HG03469 (cell line): ENCODE results near the gene ETS2.

Experiments used
- ATAC-seq: cut with Tn5 transposase; IDR thresholded peaks from one replicate; pipeline ENCODE4 v1.9.1; 2021; ENCODE audit warnings: mild to moderate bottlenecking, moderate library complexity, moderate number of reproducible peaks; ENCODE audit not compliant: unreplicated experiment

Gene ETS2

GRCh38 chr21:38805328-38806152 lies at the start of gene ETS2:
Gene ETS2, plus strand, starts transcription at chr21:38805929. Its CDS starts 4,106 bp downstream, at chr21:38810035.
- no peak for ATAC-seq

- no peak for ATAC-seq
These were observed 49.0 kb upstream of the ETS2 start for GRCh38 chr21:38756746-38757145.

GRCh38 chr21:38758501-38759214 lies 47.1 kb upstream of the ETS2 start:
- no peak for ATAC-seq

GRCh38 chr21:38759413-38759812 lies 46.3 kb upstream of the ETS2 start:
- no peak for ATAC-seq

- ATAC-seq: no peak
These were observed 45.5 kb upstream of the ETS2 start for GRCh38 chr21:38760017-38760761.

- ATAC-seq: no peak
These were observed 45.0 kb upstream of the ETS2 start for GRCh38 chr21:38760762-38761155.

GRCh38 chr21:38761531-38761930 lies 44.2 kb upstream of the ETS2 start:
- no peak for ATAC-seq

- ATAC-seq: no peak
These were observed 40.7 kb upstream of the ETS2 start for GRCh38 chr21:38765056-38765455.

- peak; percentile 89 for ATAC-seq
These were observed 38.6 kb upstream of the ETS2 start for GRCh38 chr21:38766987-38767722.

GRCh38 chr21:38768471-38769063 lies 37.2 kb upstream of the ETS2 start:
- ATAC-seq: no peak

- ATAC-seq: no peak
These were observed 36.4 kb upstream of the ETS2 start for GRCh38 chr21:38769191-38769780.

GRCh38 chr21:38770660-38771059 lies 35.1 kb upstream of the ETS2 start:
- ATAC-seq: no peak

- ATAC-seq: no peak
These were observed 34.2 kb upstream of the ETS2 start for GRCh38 chr21:38771536-38771935.

- no peak for ATAC-seq
These were observed 33.1 kb upstream of the ETS2 start for GRCh38 chr21:38772646-38773045.

GRCh38 chr21:38773099-38774061 lies 32.3 kb upstream of the ETS2 start:
- ATAC-seq: no peak

- ATAC-seq: no peak
These were observed 31.6 kb upstream of the ETS2 start for GRCh38 chr21:38774152-38774551.

GRCh38 chr21:38774586-38775285 lies 31.0 kb upstream of the ETS2 start:
- ATAC-seq: no peak

- no peak for ATAC-seq
These were observed 30.0 kb upstream of the ETS2 start for GRCh38 chr21:38775733-38776132.
